Cardiac muscle cell (in vitro differentiated cells and primary cell): ENCODE data around the gene TMEM9B. TPM values are rescaled to one million over a fixed set of nuclear protein-coding genes. Genes with fewer than 3 reads are reported as not detected.
A peak's percentile ranks its signal among the peaks of the same experiment; 100 is the strongest.

ENCODE experiments used
- DNase-seq, 2 donors: peaks; one replicate each; pipeline versions ENCODE4 v3.0.0 to v3.0.0-alpha.2; 2010 to 2017; ENCODE audit warnings: low read depth in 1 of 2, low spot score in 1 of 2
- H3K27ac ChIP-seq: fragments of 200-600 bp; sonication (generic); 2 replicates; pipeline ENCODE4 v1.5.1; 2016
- H3K27me3 ChIP-seq: fragments of 200-600 bp; sonication (generic); 2 replicates; pipeline ENCODE4 v1.6.0; 2016; ENCODE audit warnings: control low read depth
- H3K36me3 ChIP-seq: fragments of 200-600 bp; sonication (generic); 2 replicates; pipeline ENCODE4 v1.5.1; 2016; ENCODE audit warnings: control low read depth
- H3K4me1 ChIP-seq: fragments of 200-600 bp; sonication (generic); 2 replicates; pipeline ENCODE4 v1.8.1; 2017; ENCODE audit warnings: low read depth, mild to moderate bottlenecking, mixed run types
- H3K4me3 ChIP-seq: fragments of 200-600 bp; sonication (generic); 2 replicates; pipeline ENCODE4 v1.5.1; 2016; ENCODE audit warnings: mild to moderate bottlenecking
- H3K9me3 ChIP-seq: fragments of 200-600 bp; sonication (generic); 2 replicates; pipeline ENCODE4 v1.5.1; 2017; ENCODE audit warnings: low read depth, mild to moderate bottlenecking, control low read depth
- CTCF ChIP-seq: IDR thresholded peaks from 2 replicates; pipeline ENCODE4 v1.5.1; 2012; ENCODE audit warnings: low read depth, mild to moderate bottlenecking, low read length
- polyA plus RNA-seq: library from polyadenylated mRNA; unstranded; fragments of >200 nt; fragmentation: Nextera tagmentation; extraction: Ambion mirVana; gene quantifications from 2 replicates; pipeline ENCODE4 v1.2.1, GENCODE V29; 2016
- total RNA-seq: library from RNA; depleted of rRNA; stranded (reverse); fragments of >200 nt; gene quantifications from 2 replicates; pipeline ENCODE4 v1.2.3, GENCODE V29; 2016

The TMEM9B gene
- total and polyA plus RNA-seq, 2 experiments from 2014 or later, result 15.4 to 39.4 TPM

- Histone ChIP-seq H3K4me1 (peaks cover 10% of the 10 kb centered on the region), H3K36me3 (no peaks in the 10 kb centered on the region), H3K27ac (peak within 1 kb of the TSS; percentile 63), H3K9me3 (no peaks in the 10 kb centered on the region), H3K4me3 (peak within 1 kb of the TSS; percentile 40), H3K27me3 (no peaks in the 10 kb centered on the region)
- TF ChIP-seq CTCF, result no peak
- DNase-seq, result peak; percentile 97 to 99
Observed at GRCh38 chr11:8911029-8911823, 53.0 kb downstream of the TMEM9B start, which contains the start of gene AKIP1. Gene AKIP1 (plus strand): TSS chr11:8911189. CDS start chr11:8911450, 261 bp downstream.

GRCh38 chr11:8910649-8911026, 53.6 kb downstream of the TMEM9B start:
- no peak for DNase-seq
- Histone ChIP-seq H3K36me3 (no peaks in the 10 kb centered on the region), H3K4me1 (peaks cover 10% of the 10 kb centered on the region), H3K4me3 (peak overlapping the region; percentile 40), H3K9me3 (no peaks in the 10 kb centered on the region), H3K27ac (no peak overlapping the region), H3K27me3 (no peaks in the 10 kb centered on the region)
- no peak for TF ChIP-seq CTCF

- H3K36me3 ChIP-seq, result no peaks in the 10 kb centered on the region
- no peak for TF ChIP-seq CTCF
- H3K27me3 ChIP-seq, result no peaks in the 10 kb centered on the region
- H3K4me1 ChIP-seq, result peaks cover 4% of the 10 kb centered on the region
- H3K9me3 ChIP-seq, result no peaks in the 10 kb centered on the region
- no peak overlapping the region for H3K27ac ChIP-seq
- no peak for DNase-seq
- H3K4me3 ChIP-seq, result no peak overlapping the region
Observed at GRCh38 chr11:8908099-8908498, 56.1 kb downstream of the TMEM9B start.

- DNase-seq, result no peak
- no peak overlapping the region for H3K27ac ChIP-seq
- H3K27me3 ChIP-seq, result no peaks in the 10 kb centered on the region
- H3K4me1 ChIP-seq, result peaks cover 2% of the 10 kb centered on the region
- no peak for TF ChIP-seq CTCF
- no peak overlapping the region for H3K4me3 ChIP-seq
- H3K36me3 ChIP-seq, result no peaks in the 10 kb centered on the region
- no peaks in the 10 kb centered on the region for H3K9me3 ChIP-seq
Observed at GRCh38 chr11:8907116-8907515, 57.1 kb downstream of the TMEM9B start.

GRCh38 chr11:8905528-8906165, 58.6 kb downstream of the TMEM9B start:
- H3K4me1 ChIP-seq, result no peaks in the 10 kb centered on the region
- H3K4me3 ChIP-seq, result no peak overlapping the region
- peak in 1 of 2 donors; percentile 75 for DNase-seq
- no peak for TF ChIP-seq CTCF
- H3K36me3 ChIP-seq, result no peaks in the 10 kb centered on the region
- no peak overlapping the region for H3K27ac ChIP-seq
- H3K9me3 ChIP-seq, result no peaks in the 10 kb centered on the region
- H3K27me3 ChIP-seq, result no peaks in the 10 kb centered on the region
